GM18861 (cell line): ENCODE data around the gene ITK.

Experiments used
- ATAC-seq: cut with Tn5 transposase; IDR thresholded peaks from one replicate; pipeline ENCODE4 v1.9.1; 2021; ENCODE audit not compliant: unreplicated experiment

The ITK gene

DNA sequence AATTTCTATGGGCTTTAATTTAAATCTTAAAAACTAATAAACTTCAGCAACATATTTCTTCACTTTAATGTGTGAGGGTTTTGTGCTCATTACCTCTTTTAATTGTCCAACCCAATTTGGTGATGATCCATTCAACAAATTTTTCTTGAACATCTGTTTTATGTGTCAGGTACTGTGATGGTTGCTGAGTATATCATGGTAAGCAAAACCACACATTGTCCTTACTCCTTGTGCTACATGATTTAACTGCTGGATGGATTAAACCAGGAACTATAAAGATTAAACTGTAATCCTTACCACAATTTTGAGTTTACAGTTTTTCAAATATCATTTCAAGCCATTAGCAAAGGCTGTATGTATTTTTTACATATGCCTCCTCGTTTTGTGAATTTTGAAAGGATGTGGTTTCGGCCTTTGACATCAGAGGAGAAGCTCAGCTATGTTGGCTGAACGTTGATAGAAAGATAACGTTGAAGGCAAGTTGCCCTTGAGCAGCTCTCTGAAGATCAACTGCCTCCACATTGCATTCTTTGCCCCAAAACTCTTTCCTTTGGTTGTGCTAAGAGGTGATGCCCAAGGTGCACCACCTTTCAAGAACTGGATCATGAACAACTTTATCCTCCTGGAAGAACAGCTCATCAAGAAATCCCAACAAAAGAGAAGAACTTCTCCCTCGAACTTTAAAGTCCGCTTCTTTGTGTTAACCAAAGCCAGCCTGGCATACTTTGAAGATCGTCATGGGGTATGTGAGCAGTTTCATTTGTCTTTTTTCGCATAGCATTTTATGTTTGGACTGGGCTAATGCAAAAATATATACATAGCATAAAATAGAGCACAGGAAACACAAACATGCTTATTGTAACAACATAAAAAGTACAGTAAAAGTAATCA, at the start of gene ITK:
TSS of gene ITK (plus strand) at position 467 of the 891 bp plus-strand sequence. CDS start at position 605, 138 bp downstream.
- no peak for ATAC-seq

DNA sequence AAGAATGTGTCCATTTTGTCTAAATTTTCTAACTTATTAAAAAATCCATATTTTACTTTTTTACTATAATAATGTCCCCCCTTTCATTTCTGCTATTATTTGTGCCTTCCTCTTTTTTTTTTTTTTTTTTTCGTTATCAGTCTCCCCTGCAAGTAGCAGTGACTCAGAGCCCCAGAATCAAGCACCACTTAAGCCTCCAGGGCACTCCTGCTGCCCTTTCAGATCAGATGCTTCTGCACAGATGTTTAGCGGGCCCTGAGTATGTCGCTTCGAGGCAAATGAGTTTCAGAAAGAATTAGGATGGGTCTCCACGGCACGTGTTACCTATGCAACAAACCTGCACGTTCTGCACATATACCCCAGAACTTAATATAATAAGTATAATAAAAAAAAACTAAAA, 49.7 kb upstream of the ITK start:
- ATAC-seq = peak; percentile 43

DNA sequence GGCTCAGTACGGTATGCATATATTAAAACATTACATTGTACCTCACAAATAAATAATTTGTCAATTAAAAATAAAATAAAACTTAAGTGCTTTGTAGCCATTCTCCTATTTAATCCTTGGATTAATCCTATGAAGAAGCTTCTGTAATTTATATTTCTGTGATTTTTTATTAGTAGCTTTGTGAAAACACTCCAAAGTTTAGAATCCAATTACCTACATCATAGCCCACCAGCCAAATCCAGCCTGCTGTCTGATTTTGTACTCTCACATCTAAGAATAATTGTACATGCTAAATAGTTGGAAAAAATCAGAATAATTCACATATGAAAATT, 48.4 kb upstream of the ITK start:
- no peak for ATAC-seq

DNA sequence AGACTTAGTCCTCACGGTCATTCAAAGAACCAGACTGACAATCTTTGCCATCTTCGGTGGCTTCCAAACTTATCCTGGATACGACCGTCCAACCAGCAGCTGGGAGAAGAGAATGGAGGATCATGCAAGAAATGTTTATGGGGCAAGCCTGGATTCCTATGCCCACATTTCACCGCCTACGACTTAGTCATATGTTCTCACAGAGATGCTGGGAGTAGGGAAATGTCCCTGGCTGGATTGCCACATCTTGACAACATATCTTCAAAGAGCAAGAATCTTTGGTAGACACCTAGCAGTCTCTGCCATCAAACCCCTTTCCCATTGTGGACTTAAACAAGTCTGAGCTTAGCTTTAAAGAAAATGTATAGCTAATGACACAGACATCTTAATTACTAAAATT, 42.9 kb upstream of the ITK start:
- ATAC-seq = no peak

DNA sequence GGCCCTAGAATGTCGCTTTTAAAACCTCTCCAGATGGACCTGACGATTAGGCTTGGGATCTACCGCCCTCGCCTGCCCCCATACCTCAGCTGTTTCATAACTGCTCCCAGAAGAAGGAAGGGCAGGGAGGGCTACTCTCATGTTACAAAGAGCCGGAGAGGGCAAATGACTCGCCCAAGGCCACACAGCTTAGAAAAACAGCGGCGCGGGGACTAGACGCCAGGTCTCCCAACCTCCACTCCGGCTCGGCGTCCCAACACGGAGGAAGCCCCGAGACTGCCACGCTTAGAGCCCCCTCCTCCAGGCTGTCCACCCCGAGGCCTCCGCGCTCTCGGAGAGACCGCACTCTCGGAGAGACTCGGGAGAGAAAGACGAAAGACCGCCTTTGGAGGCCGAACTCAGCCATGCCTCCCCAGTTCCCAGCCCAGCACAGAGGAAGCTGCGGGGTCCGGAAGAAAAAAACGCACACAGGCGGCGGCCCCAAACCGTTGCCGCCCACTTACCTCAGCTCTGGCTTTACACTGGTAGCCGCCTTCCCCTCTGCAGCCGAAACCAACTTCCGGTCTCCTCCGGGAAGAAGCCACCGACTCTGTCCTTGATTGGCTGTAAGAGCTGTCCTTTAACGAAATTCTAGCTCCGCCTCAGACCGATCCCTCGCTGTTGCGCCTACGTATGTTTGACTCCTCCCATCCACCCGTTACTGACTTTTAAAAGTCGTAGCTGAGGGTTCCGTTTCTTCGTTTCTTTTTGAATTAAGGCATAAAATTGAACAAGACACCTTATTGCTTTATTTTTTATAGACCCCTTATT, 38.1 kb upstream of the ITK start, which contains the start of gene MED7:
TSS of gene MED7 (minus strand) at position 549 of the 810 bp plus-strand sequence. CDS start 3,434 bp downstream, outside the sequence.
- ATAC-seq = peak; percentile 100

DNA sequence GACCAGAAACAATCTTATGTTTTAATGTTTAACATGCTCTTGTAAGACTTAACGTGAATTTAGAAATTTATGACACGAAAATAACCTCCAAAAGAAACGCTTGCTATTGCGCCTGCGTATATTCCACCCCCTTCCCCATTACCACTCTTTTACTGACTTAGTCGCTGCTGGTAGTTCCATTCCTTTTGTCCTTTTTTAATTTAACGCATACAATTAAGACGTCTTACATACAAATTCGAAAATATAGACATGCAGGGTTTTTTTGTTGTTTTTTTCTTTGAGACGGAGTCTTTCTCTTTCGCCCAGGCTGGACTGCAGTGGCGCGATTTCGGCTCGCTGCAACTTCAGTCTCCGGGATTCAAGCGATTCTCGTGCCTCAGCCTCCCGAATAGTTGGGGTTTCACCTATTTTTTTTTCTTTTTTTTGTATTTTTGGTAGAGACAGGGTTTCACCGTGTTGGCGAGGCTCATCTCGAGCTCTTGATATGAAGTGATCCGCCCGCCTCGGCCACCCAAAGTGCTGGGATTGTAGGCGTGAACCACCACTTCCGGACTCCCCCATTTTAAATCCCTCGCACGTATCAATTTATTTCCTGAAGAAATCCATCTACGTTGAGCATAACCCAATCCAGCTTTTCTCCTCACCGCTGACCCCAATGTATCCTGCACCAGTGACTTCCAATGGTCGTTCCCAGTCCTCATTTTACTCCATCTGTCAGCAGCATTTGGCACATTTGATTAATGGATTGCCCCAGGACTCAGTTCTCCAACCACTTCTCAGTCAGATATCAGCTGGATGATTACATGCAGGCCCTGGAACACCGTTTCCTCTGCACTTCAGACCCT, 37.3 kb upstream of the ITK start:
- ATAC-seq = peak; percentile 27

DNA sequence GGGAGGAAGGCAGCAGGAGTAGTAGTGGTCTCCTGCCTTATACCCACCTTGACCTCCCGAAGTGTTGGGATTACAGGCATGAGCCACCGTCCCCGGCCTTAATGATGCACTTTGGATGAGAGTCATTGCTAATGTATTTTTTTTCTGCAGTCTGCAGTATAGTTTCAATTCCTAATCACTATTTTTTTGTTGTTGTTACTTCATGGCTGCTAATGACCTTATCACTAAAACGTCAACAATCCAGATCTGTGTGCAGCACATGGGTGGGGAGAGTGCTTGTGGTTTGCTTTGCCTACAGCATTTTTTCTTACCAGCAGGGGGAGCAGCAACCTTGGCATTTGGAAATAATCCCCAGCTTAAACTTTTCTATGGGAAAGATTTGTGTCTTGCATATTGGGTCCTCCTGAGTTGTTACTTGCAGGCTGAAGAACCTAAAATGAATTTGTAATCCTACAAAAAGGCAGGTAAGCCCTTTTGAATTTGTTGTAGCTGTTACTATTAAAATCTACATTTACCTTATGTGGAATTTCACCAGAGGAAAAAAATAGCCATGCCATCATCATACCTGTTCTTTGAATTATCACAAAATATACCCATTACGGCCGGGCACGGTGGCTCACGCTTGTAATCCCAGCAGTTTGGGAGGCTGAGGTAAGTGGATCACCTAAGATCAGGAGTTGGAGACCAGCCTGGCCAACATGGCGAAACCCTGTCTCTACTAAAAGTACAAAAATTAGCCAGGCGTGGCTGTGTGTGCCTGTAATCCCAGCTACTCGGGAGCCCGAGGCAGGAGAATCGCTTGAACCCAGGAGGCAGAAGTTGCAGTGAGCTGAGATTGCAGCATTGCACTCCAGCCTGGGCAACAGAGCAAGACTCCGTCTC, 31.7 kb upstream of the ITK start:
- peak; percentile 73 for ATAC-seq

DNA sequence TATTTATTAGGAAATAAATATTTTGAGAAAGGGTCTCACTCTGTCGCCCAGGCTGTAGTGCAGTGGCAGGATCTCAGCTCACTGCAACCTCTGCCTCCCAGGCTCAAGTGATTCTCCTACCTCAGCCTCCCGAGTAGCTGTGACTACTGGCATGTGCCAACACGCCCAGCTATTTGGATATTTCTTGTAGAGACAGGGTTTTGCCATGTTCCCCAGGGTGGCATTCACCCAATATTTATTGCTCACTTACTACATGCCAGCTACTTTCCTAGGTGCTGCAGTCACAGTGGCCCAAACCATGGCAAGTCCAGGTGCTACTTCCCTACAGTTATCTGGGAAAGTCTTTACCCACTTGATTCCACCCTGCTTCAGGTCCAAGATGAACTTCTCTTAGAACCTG, 29.6 kb upstream of the ITK start:
- no peak for ATAC-seq

DNA sequence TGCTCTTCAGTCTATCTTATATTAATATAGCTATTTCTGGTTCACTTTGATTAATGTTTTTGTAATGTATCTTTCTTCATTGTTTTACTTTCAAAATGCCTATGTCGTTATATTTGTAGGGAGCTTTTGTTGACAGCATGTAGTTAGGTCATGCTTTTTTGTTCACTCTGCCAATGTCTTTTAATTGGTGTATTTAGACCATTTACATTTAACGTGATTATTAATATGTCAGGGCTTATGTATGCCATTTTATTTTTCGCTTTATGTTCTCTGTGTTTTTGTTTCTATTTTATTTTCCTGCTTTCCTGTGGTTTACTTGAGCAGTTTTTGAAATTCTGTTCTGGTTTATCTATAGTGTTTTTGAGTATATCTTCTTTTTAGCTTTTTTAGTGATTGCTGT, 25.3 kb upstream of the ITK start:
- no peak for ATAC-seq

DNA sequence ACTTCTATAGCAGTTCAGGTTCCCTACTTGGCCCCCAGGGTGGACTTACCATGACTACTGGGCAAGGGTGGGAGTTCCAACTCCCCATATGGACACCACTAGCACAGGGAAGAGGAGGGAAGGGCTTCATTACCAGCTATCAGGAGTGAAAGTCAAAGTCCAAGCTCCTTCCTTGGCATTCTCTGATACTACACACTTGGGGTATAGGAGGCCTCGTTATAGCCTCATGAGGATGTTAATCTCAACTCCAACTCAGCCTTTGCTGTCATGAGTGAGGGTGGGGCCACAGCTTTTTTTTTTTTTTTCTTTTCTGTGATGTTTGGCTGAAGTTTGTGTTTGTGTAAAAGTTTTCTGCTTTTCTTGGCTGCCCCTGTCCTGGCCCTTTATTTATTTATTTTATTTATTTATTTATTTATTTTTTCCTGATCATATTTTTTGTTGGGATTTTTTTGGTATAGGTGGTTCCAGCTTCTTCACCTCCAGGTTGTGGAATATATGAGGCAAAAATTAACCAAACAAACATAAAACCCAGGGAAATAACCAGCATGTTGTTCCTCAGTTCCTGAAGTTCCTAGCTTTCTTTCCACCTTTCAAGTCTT, 23.2 kb upstream of the ITK start:
- no peak for ATAC-seq

DNA sequence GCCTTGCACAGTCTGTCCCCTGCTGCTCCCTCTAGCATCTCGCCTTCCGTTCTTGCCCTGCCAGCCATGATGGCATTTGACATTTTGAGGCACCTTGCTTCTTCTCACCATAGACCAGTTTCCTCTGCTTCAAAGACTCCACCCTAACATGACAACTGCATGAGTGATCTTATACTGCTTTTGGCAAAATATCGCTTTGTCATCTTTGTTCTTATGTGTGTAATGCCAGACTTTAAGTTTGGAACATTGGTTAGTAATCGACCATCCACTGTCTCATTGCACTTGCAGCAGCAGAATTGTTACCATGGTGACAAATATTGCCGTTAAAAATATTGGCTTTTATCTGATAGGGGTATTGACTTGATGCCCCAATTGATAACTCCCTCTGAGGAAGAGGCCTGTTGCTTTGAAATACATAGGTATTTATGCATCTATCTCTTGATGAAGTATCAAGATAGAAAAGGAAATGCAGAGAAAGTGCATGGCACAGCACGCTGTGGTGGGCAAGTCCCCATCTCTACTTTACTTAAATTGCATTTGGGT, 21.4 kb upstream of the ITK start:
- ATAC-seq = no peak

DNA sequence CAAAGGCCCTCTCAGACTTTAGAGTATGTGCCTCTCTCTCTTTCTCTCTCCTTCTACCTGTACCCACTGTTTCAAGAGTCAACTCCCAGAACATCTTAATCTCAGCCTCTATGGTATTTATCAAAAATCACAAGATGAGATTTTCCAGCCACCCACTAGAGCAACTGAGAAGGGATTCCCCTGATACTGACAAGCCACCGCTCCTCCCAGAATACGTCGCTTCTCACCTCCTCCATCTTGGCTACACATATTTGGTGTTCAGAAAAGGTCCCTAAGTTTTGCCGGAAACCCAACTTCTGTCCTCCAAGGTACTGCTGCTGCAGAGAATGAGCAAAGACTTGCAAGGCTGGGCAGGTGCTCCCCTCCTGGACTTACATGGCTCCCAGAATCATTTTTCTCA, 20.6 kb upstream of the ITK start:
- no peak for ATAC-seq

DNA sequence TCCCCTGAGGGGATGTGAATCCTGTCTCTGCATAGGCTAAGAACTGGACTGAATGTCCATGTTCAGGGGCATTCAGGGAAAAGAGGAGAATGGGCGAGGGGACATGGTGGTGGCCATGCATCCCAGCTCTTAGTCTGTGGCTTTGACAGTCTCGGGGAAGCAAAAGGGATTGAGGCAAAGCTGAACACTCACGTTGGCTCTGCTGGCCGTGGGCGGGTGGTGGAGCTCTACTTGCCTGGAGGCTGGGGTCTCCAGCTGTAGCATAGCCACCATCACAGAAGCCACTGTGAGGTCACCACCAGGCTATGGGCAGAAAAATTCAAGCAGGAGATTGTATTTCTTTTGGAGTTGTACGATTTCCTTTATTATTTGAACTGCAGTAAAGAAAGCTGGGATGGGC, 18.6 kb upstream of the ITK start:
- ATAC-seq = no peak

DNA sequence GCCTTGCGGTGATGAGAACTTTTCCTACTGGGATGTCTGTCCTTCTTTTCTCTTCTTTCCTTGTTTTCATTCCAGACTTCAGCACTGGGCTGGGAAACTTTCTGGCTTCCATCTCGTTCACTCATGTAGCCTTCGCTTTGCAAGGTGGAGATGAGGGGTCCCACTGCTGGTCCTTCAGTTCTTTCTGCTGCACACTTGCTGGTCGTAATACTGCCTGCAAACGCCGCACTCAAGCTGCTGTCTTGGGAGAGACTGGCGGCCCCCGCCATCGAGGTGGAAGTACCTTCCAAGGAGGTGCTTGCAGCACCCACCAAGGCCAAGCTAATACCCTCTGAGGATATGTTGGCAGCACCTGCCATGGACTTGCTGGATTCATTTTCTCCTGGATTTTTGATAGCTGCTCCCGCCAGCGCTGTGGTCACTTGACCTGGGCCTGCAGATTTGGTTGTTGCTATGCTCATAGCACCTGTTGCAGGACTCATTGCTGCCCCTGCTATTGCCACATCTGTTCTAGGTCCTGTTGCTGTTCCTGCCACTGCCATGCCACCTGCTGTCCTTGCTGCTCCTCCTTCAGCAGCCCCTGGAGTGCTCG, 17.6 kb upstream of the ITK start:
- no peak for ATAC-seq

DNA sequence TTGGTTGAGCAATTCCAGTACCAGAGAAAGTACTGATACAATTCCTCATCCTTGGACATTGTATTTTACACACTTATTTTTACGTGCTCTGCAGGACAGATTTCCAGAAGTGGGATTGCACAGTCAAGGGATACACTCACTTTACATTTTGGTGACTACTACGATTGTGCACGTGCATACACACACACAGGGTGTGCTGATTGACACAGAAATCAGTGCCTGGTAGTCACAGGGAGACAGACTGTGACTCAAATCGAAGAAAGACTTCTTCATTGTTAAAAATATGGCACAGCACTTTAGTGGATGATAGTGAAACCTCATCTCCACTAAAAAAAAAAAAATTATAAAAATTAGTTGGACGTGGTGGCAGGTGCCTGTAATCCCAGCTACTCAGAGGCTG, 16.1 kb upstream of the ITK start:
- ATAC-seq = no peak

DNA sequence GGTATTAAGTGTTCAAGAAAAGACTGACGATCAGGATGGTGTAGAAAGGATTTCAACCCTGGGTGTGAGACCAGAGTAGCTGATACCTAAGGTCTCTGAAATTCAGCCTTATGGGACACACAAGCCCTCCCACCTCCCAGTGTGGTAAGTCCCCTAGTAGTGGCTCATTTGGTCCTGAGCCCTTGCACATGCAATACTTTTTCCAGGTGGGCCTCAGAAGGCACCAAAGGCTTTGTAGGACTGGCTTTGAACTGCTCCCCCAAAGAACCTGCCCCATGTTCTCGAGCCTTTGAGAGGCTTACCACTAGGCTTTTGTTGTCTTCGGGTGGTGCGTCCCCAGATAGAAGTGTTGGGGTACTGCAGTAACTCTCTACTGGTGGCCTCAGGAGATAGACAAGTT, 15.4 kb upstream of the ITK start:
- ATAC-seq = no peak

DNA sequence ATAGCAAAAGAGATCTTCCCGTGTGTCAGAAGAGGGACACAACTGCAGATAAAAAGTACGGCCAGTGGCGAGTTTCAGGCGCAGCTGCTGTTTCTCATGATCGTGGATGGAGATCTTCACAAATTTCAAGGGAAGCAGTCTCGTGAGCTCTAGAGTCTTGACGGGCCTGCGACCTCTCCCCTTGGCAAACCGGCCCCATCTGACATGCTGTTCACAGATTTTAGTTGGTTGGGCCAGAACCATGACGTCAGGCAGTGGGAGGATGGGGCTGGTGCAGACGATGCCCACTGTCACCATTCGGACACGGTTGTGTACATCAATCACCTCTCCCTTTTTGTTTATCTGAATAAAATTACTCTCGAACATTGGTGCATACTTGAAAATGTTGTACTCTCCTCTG, 15.0 kb upstream of the ITK start:
- no peak for ATAC-seq

DNA sequence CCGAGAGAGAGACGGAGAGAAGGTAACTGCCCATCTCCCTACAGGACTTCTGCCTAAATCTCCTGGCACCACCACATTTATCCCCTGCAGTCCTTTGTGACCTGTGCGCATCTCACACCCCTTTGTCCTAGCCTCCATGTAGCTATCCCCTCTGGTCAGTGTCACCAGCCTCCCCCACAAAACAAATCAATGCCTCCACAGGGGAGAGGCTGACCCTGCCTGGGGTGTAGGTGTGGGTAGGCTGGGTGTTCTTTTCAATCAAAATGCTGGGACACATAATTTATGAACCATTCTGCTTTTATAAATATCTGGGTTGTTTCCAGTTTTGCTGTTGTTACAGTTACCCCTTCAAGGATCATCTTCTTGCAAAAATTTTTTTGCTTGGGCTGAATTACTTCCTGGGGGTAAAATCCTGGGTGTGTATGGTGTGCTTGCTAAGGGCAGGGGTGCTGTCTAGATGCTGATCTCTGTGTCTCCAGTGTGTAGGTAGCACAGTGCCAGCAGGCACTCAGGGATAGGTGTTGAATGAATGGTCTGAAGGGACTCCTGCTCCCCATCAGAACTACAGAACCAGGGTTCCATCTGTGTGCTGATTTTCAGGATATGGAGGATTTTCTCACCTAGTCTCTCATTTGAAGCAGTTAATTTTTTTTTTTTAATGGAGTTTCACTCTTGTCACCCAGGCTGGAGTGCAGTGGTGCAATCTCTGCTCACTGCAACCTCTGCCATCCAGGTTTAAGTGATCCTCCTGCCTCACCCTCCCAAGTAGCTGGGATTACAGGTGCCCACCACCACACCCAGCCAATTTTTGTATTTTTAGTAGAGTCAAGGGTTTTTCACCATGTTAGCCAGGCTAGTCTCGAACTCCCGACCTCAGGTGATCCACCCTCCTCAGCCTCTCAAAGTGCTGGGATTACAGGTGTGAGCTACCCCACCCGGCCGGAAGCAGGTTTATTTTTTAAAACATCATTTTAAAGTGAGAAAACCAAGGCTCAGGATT, 14.1 kb upstream of the ITK start, which contains the start of gene GARIN3:
TSS of gene GARIN3 (minus strand) at position 51 of the 1,000 bp plus-strand sequence. CDS start 96 bp downstream, outside the sequence.
- ATAC-seq = no peak
